Astrocyte of the cerebellum (primary cell): Measurements from ENCODE around the gene LDB2.

Experiments used
- DNase-seq: peaks from one replicate; pipeline ENCODE4 v3.0.0-alpha.2; 2011; ENCODE audit warnings: low read depth
- H3K4me3 ChIP-seq: 2 replicates; pipeline ENCODE4 v1.5.1; 2011; ENCODE audit warnings: mild to moderate bottlenecking, low read depth, low read length, moderate library complexity
- in situ Hi-C: cut with HindIII; loops from 2 replicates; pipeline ENCODE4 v1.10.0; 2017; ENCODE audit warnings: low sequenced_read_pairs
- TF ChIP-seq, protein P1 (sequence below): IDR thresholded peaks from 2 replicates; pipeline ENCODE4 v1.5.1; 2012; ENCODE audit warnings: low read length, low read depth, moderate library complexity, mild to moderate bottlenecking; ENCODE audit errors: missing control alignments

The LDB2 gene

DNA sequence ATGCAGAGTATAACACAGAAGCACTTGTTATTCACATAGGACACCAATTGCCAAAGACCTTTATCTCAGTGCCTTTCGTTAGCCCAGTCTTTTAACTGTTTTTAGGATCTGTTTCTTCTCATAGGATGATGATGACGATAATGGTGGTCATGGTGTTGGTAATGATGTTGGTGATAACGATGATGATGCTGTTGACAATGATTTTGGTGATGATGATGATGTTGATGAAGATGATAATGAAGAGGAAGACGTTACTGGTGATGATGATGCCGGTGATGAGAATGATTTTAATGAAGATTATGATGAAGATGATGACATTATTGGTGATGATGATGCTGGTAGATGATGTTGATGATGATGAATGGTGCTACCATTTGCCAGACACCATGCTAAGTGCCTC, 29.8 kb downstream of the LDB2 start:
- H3K4me3 ChIP-seq, result no peak overlapping the region
- in situ Hi-C loops, result no loop called here
- TF ChIP-seq, protein P1, sequence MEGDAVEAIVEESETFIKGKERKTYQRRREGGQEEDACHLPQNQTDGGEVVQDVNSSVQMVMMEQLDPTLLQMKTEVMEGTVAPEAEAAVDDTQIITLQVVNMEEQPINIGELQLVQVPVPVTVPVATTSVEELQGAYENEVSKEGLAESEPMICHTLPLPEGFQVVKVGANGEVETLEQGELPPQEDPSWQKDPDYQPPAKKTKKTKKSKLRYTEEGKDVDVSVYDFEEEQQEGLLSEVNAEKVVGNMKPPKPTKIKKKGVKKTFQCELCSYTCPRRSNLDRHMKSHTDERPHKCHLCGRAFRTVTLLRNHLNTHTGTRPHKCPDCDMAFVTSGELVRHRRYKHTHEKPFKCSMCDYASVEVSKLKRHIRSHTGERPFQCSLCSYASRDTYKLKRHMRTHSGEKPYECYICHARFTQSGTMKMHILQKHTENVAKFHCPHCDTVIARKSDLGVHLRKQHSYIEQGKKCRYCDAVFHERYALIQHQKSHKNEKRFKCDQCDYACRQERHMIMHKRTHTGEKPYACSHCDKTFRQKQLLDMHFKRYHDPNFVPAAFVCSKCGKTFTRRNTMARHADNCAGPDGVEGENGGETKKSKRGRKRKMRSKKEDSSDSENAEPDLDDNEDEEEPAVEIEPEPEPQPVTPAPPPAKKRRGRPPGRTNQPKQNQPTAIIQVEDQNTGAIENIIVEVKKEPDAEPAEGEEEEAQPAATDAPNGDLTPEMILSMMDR, result no peak
- DNase-seq, result no peak

GRCh38 chr4:16867827-16868226, 30.6 kb downstream of the LDB2 start:
- TF ChIP-seq, protein P1, result no peak
- no peak for DNase-seq
- in situ Hi-C loops, result no loop called here
- H3K4me3 ChIP-seq, result no peak overlapping the region

GRCh38 chr4:16866974-16867373, 31.5 kb downstream of the LDB2 start:
- TF ChIP-seq, protein P1, result no peak
- no peak overlapping the region for H3K4me3 ChIP-seq
- in situ Hi-C loops, result no loop called here
- DNase-seq, result no peak

- no peak overlapping the region for H3K4me3 ChIP-seq
- in situ Hi-C loops, result no loop called here
- TF ChIP-seq, protein P1, result no peak
- DNase-seq, result no peak
These were observed 32.6 kb downstream of the LDB2 start for GRCh38 chr4:16865897-16866283.

DNA sequence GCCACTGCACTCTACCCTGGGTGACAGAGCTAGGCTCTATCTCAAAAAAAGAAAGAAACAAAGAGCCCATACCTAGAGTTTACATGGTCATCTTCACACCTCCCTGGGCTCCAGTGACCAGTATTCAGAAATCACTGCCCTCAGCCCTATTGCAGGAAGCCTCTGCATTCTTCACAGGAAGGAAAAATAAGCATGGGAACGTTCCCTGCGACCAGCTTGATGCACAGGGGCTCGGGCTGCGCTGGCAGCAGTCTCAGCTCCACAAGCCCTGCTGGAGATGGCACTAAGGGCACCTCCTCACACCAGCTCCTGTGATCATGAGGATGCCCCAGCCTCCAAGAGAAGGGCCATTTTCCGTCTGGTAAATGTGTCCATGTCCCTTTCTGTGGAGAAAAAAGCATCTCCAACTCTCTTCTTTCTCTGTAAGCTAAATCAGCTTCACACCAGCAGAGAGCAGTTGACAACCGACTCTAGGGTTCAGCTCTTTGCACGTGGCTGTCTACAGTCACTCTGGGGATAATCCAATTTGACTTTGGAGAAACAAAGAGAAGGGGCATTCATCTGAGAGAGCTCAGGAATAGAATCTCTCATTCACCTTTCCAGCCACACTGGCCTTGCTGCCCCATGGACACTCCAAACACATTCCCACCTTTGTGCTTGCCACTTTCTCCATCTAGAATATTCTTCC, 33.1 kb downstream of the LDB2 start:
- no peak overlapping the region for H3K4me3 ChIP-seq
- TF ChIP-seq, protein P1, result no peak
- in situ Hi-C loops, result no loop called here
- no peak for DNase-seq

DNA sequence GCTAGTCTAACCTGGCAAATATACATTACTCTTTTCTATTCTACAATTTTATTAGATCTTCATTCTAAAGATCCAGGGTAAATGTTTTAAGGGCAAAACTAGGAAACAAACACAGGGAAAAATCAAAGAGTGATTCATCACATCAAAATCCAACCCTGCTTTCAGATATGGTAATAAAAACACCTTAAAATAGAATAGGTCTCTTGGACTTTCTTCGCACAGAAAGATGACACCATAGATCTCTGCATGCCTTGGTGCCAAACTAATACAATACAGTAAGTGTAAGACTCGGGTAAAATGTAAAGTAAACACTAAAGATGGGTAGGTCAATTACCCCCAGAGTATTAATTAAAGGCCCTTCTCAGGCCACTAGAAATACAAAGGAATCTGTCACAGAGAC, 34.2 kb downstream of the LDB2 start:
- TF ChIP-seq, protein P1, result no peak
- in situ Hi-C loops, result no loop called here
- H3K4me3 ChIP-seq, result no peak overlapping the region
- DNase-seq, result no peak
